D341Med (cell line): Measurements from ENCODE around the gene BEND4.
A peak's percentile ranks its signal among the peaks of the same experiment; 100 is the strongest.
"Not testable (repeated sequence)": the region's sequence is repeated elsewhere in the genome, so short reads cannot be mapped to it uniquely, and the experiment has no call there.

Experiments used
- DNase-seq: peaks from one replicate; pipeline ENCODE4 v3.0.0; 2012; ENCODE audit warnings: low spot score

Gene BEND4

GRCh38 chr4:42152507-42153504 lies at the start of gene BEND4:
Gene BEND4 (minus strand): TSS chr4:42152655. CDS start chr4:42152143, 512 bp downstream.
- DNase-seq: no peak

GRCh38 chr4:42197341-42197740 lies 44.9 kb upstream of the BEND4 start:
- no peak for DNase-seq

GRCh38 chr4:42172921-42173320 lies 20.5 kb upstream of the BEND4 start:
- DNase-seq: no peak

GRCh38 chr4:42172128-42172790 lies 19.8 kb upstream of the BEND4 start:
- no peak for DNase-seq

- DNase-seq: no peak
These were observed 15.3 kb upstream of the BEND4 start for GRCh38 chr4:42167709-42168108.

- not testable (repeated sequence) for DNase-seq
These were observed 13.7 kb upstream of the BEND4 start for GRCh38 chr4:42166186-42166585.

GRCh38 chr4:42159271-42160001 lies 7.0 kb upstream of the BEND4 start:
- no peak for DNase-seq

GRCh38 chr4:42151568-42152506 lies 618 bp downstream of the BEND4 start:
- peak; percentile 91 for DNase-seq

- DNase-seq: peak; percentile 67
These were observed 1.5 kb downstream of the BEND4 start for GRCh38 chr4:42150653-42151567.

GRCh38 chr4:42149004-42149403 lies 3.5 kb downstream of the BEND4 start:
- DNase-seq: no peak

- no peak for DNase-seq
These were observed 4.0 kb downstream of the BEND4 start for GRCh38 chr4:42148425-42148824.

- no peak for DNase-seq
These were observed 8.4 kb downstream of the BEND4 start for GRCh38 chr4:42144028-42144427.

- no peak for DNase-seq
These were observed 9.9 kb downstream of the BEND4 start for GRCh38 chr4:42142591-42142990.

- DNase-seq: no peak
These were observed 16.1 kb downstream of the BEND4 start for GRCh38 chr4:42136371-42136770.

GRCh38 chr4:42133006-42133405 lies 19.4 kb downstream of the BEND4 start:
- DNase-seq: no peak

GRCh38 chr4:42132099-42132498 lies 20.4 kb downstream of the BEND4 start:
- no peak for DNase-seq

- DNase-seq: no peak
These were observed 29.3 kb downstream of the BEND4 start for GRCh38 chr4:42123071-42123644.

GRCh38 chr4:42122237-42122636 lies 30.2 kb downstream of the BEND4 start:
- DNase-seq: no peak

- DNase-seq: no peak
These were observed 32.6 kb downstream of the BEND4 start for GRCh38 chr4:42119886-42120285.

GRCh38 chr4:42112846-42113245 lies 39.6 kb downstream of the BEND4 start:
- DNase-seq: no peak
